PC-3 (cell line): ENCODE measurements around the gene MGMT. TPM values are rescaled to one million over a fixed set of nuclear protein-coding genes. Genes with fewer than 3 reads are reported as not detected.
A peak's percentile ranks its signal among the peaks of the same experiment; 100 is the strongest.

Experiments
- ATAC-seq: fragments of 200-7000 bp; cut with Tn5 transposase; 2 replicates; pipeline ENCODE4 v1.9.1; 2020; ENCODE audit warnings: mild to moderate bottlenecking, moderate library complexity
- BruUV-seq: library from RNA; stranded (reverse); fragments of 400-500 nt; replicated peaks from 2 replicates; lab custom pipeline; 2021; lab: Mats Ljungman, UMichigan
- CTCF ChIA-PET: fragments of 300-600 bp; sonication (Branson Sonifier 250); formaldehyde crosslinking; loops from one replicate; lab custom pipeline; 2022; ENCODE audit warnings: antibody characterized with exemption; lab: Charles Lee
- POLR2A ChIA-PET: fragments of 300-600 bp; sonication (Branson Sonifier 250); formaldehyde crosslinking; loops from one replicate; lab custom pipeline; 2022; ENCODE audit warnings: antibody characterized with exemption; ENCODE audit not compliant: unreplicated experiment; lab: Charles Lee
- DNase-seq: peaks from one replicate; pipeline ENCODE4 v3.0.0-alpha.2; 2015
- H2AFZ ChIP-seq: fragments of 300-600 bp; sonication (generic); 2 replicates; pipeline ENCODE4 v1.6.0; 2016; ENCODE audit warnings: antibody characterized with exemption, low read length
- H3F3A ChIP-seq: fragments of 300-600 bp; sonication (generic); one replicate; pipeline ENCODE4 v1.6.0; 2017; ENCODE audit warnings: antibody characterized with exemption, low read length, control low read depth, mild to moderate bottlenecking; ENCODE audit not compliant: unreplicated experiment
- H3K27ac ChIP-seq: fragments of 300-600 bp; sonication (generic); 2 replicates; pipeline ENCODE4 v1.5.1; 2016; ENCODE audit warnings: mild to moderate bottlenecking, low read length
- H3K27me3 ChIP-seq: fragments of 300-600 bp; sonication (generic); 2 replicates; pipeline ENCODE4 v1.6.1; 2016; ENCODE audit warnings: low read length, mixed read lengths
- H3K36me3 ChIP-seq: fragments of 300-600 bp; sonication (generic); 2 replicates; pipeline ENCODE4 v1.6.1; 2016; ENCODE audit warnings: low read depth, mixed run types, low read length, mixed read lengths
- H3K4me1 ChIP-seq: fragments of 300-600 bp; sonication (generic); 2 replicates; pipeline ENCODE4 v1.5.1; 2016; ENCODE audit warnings: low read length; ENCODE audit not compliant: insufficient read depth
- H3K4me2 ChIP-seq: fragments of 300-600 bp; sonication (generic); 2 replicates; pipeline ENCODE4 v1.6.0; 2016; ENCODE audit warnings: low read length
- H3K4me3 ChIP-seq: fragments of 300-600 bp; sonication (generic); 2 replicates; pipeline ENCODE4 v1.5.1; 2016; ENCODE audit warnings: mild to moderate bottlenecking, low read length, mixed read lengths
- H3K79me2 ChIP-seq: fragments of 300-600 bp; sonication (generic); 2 replicates; pipeline ENCODE4 v1.6.1; 2017; ENCODE audit warnings: low read length, mixed read lengths
- H3K9ac ChIP-seq: fragments of 300-600 bp; sonication (generic); 2 replicates; pipeline ENCODE4 v1.6.0; 2016; ENCODE audit warnings: mild to moderate bottlenecking, low read length
- H3K9me2 ChIP-seq: fragments of 300-600 bp; sonication (generic); replicated peaks from 2 replicates; pipeline ENCODE4 v1.6.1; 2016; ENCODE audit warnings: mixed run types, low read length, mixed read lengths
- H3K9me3 ChIP-seq: fragments of 300-600 bp; sonication (generic); 2 replicates; pipeline ENCODE4 v1.6.1; 2016; ENCODE audit warnings: low read length, mixed read lengths
- H4K20me1 ChIP-seq: fragments of 300-600 bp; sonication (generic); 2 replicates; pipeline ENCODE4 v1.6.1; 2016; ENCODE audit warnings: low read length, mixed read lengths
- CTCF ChIP-seq: fragments of 300-600 bp; sonication (generic); conservative IDR thresholded peaks from 2 replicates; pipeline ENCODE4 v1.5.1; 2017; ENCODE audit warnings: antibody characterized with exemption, low read depth, mild to moderate bottlenecking, low read length
- EZH2 ChIP-seq: fragments of 300-600 bp; sonication (generic); IDR thresholded peaks from one replicate; pipeline ENCODE4 v1.6.1; 2017; ENCODE audit warnings: antibody characterized with exemption, mild to moderate bottlenecking, low read length; ENCODE audit not compliant: unreplicated experiment
- EZH2phosphoT487 ChIP-seq: fragments of 300-600 bp; sonication (generic); IDR thresholded peaks from 2 replicates; pipeline ENCODE4 v1.6.1; 2018; ENCODE audit warnings: mild to moderate bottlenecking, antibody characterized with exemption, low read length, borderline replicate concordance
- intact Hi-C: fragments of 100-400 bp; cut with micrococcal nuclease; formaldehyde crosslinking; loops from 2 replicates; pipeline ENCODE4 v1.9.0; 2023
- total RNA-seq: library from RNA; depleted of rRNA; stranded (reverse); fragments of >200 nt; gene quantifications from 2 replicates; pipeline ENCODE4 v1.2.3, GENCODE V29; 2014

MGMT gene
- total RNA-seq, 1 experiment from 2014 or later, result 19.8 TPM

GRCh38 chr10:129678186-129678585 lies 211.1 kb downstream of the MGMT start:
- CTCF ChIA-PET, result no interaction called here
- no peak for TF ChIP-seq EZH2phosphoT487
- TF ChIP-seq CTCF, result no peak
- TF ChIP-seq EZH2, result no peak
- ATAC-seq, result no peak

DNA sequence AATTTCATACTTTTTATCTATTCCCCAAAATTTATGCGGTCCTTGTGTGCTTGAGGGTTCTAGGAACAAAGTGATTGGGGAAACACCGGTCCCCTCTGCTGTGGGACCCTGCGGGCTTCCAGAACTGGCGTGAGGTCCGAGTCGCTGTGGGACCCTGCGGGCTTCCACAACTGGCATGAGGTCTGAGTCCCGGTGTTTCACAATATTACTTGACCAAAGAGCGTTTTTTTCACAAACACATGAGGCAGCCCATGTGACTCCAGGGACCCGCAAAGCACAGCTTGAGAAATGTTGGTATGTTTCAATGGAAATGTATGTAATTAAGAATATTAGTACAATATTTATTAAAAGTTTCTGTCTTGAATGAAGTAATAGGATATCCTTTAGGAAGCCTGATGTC lies 212.2 kb downstream of the MGMT start:
- BruUV-seq, result no TSS peak
- no peak for TF ChIP-seq EZH2phosphoT487
- TF ChIP-seq CTCF, result no peak
- TF ChIP-seq EZH2, result no peak
- H3K9ac ChIP-seq, result no peak overlapping the region
- no peak for ATAC-seq
- no peak overlapping the region for H3K4me3 ChIP-seq
- H3K4me1 ChIP-seq, result no peaks in the 10 kb centered on the region
- DNase-seq, result no peak
- CTCF ChIA-PET, result no interaction called here
- no peaks in the 10 kb centered on the region for H3K79me2 ChIP-seq
- POLR2A ChIA-PET, result no interaction called here
- no peaks in the 10 kb centered on the region for H3K27me3 ChIP-seq
- no peak overlapping the region for H3K4me2 ChIP-seq
- no peaks in the 10 kb centered on the region for H3K36me3 ChIP-seq
- intact Hi-C loops, result no loop called here
- no peaks in the 10 kb centered on the region for H3F3A ChIP-seq
- H3K9me3 ChIP-seq, result no peaks in the 10 kb centered on the region
- H3K27ac ChIP-seq, result no peak overlapping the region
- H3K9me2 ChIP-seq, result no peaks in the 10 kb centered on the region
- no peak overlapping the region for H2AFZ ChIP-seq
- no peaks in the 10 kb centered on the region for H4K20me1 ChIP-seq

More at GRCh38 chr10:129678186-129678585, 211.1 kb downstream of the MGMT start:
- Histone ChIP-seq H3K4me2 (no peak overlapping the region), H3K27ac (no peak overlapping the region), H2AFZ (no peak overlapping the region), H3F3A (no peaks in the 10 kb centered on the region), H3K4me1 (no peaks in the 10 kb centered on the region), H3K79me2 (no peaks in the 10 kb centered on the region), H3K9me2 (no peaks in the 10 kb centered on the region), H3K4me3 (no peak overlapping the region), H3K27me3 (no peaks in the 10 kb centered on the region), H3K9ac (no peak overlapping the region), H4K20me1 (no peaks in the 10 kb centered on the region), H3K9me3 (no peaks in the 10 kb centered on the region), H3K36me3 (no peaks in the 10 kb centered on the region)
- no TSS peak for BruUV-seq
- intact Hi-C loops, result no loop called here
- POLR2A ChIA-PET, result no interaction called here
- peak; percentile 35 for DNase-seq

- no peaks in the 10 kb centered on the region for H3K27me3 ChIP-seq
- no peaks in the 10 kb centered on the region for H3K36me3 ChIP-seq
- no peaks in the 10 kb centered on the region for H3K4me1 ChIP-seq
- ChIA-PET POLR2A (no interaction called here), CTCF (no interaction called here)
- H2AFZ ChIP-seq, result no peak overlapping the region
- ATAC-seq (no peak), DNase-seq (no peak)
- no peak overlapping the region for H3K27ac ChIP-seq
- no TSS peak for BruUV-seq
- intact Hi-C loops, result no loop called here
- H3K9me3 ChIP-seq, result no peaks in the 10 kb centered on the region
- H4K20me1 ChIP-seq, result no peaks in the 10 kb centered on the region
- no peaks in the 10 kb centered on the region for H3K9me2 ChIP-seq
- H3K4me2 ChIP-seq, result no peak overlapping the region
- H3K9ac ChIP-seq, result no peak overlapping the region
- H3K79me2 ChIP-seq, result no peaks in the 10 kb centered on the region
- no peak for TF ChIP-seq CTCF
- TF ChIP-seq EZH2, result no peak
- TF ChIP-seq EZH2phosphoT487, result no peak
- no peak overlapping the region for H3K4me3 ChIP-seq
- H3F3A ChIP-seq, result no peaks in the 10 kb centered on the region
Observed at GRCh38 chr10:129680661-129681344, 213.8 kb downstream of the MGMT start.
